IPS-NIHi7 (cell line): Measurements from ENCODE around the gene GABRB3.

ENCODE experiments used
- DNase-seq: peaks from one replicate; pipeline ENCODE4 v3.0.0; 2012; ENCODE audit warnings: mixed read lengths; ENCODE audit errors: extremely low spot score

The GABRB3 gene

DNA sequence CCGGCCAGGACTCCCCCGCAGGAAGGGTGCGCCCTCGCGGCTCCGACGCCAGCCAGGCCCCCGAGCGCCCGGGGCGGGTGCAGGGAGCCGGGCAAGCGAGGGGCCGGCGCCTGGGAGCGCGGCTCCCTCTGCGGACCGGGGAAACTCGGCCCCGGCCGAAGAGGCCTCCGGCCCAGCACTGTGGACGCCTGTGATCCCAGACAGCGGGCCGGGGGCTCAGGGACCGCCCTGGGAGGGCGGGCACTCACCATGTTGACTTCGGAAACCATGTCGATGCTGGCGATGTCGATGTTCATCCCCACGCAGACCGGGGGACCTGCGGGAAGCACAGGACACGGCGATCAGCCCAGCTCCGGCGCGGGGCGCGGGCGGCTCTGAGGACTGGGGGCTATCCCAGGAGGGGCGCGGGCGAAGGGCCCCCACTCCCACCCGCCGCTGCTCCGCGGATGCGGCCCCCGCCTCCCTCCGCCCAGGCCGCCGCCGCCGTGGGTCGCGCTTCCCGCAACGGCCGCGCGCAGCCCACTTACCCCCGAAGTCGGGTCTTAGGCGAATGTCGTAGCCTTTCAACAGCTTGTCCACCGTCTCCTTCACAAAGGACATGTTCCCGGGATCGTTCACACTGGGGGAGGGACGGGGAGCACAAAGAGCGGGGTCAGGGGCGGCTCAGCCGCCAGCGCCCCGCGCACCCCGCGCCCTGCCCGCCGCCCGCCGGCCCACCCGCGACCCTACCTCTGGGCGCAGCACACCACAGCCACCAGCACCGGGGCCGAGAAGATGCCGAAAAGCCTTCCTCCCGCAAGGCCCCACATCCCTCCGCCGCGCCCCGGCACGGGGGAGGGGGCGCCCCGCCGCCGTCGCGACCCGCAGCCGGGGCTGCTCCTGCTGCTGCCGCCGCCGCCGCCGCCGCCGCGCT, at the start of gene GABRB3:
Gene GABRB3, minus strand, starts transcription at position 913 of the 913 bp plus-strand sequence.
- DNase-seq: peak; percentile 23

- DNase-seq: no peak
These were observed 34.9 kb upstream of the GABRB3 start for GRCh38 chr15:26807517-26808427.

DNA sequence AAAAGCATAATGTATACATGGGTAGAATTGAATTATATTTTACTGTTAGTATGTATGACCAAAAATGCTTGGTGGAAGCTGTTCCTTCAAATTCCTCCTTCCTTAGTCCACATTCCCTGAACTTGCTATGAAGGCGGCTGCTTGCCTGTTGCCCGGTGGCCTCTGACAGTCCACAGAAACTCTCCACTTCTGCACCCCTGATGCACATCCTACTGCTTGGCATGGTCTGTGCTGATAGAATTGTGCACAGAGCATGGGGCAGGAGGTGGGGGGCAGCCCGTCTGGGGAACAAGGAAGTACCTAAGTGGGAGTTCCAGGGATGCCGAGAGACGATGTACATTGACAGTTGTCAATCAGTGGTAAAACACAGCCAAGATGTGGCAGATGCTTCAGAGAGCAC, 33.7 kb upstream of the GABRB3 start:
- no peak for DNase-seq

GRCh38 chr15:26806151-26806550, 33.3 kb upstream of the GABRB3 start:
- no peak for DNase-seq

GRCh38 chr15:26805470-26805869, 32.6 kb upstream of the GABRB3 start:
- DNase-seq: no peak

- no peak for DNase-seq
These were observed 31.4 kb upstream of the GABRB3 start for GRCh38 chr15:26804063-26804804.

DNA sequence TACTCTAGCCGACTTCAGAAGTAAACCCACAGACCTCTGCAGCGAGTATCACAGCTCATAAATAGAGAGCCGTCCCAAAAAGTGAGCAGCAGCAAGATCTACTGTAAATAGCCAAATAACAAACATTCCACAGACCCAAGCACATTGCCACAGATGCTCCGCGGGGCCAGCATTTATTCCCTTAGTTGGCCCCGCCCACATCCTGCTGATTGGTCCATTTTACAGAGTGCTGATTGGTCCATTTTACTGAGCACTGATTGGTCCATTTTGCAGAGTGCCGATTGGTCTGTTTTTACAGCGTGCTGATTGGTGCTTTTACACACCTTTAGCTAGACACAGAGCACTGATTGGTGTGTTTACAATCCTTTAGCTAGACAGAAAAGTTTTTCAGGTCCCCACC, 17.3 kb upstream of the GABRB3 start:
- DNase-seq: no peak

GRCh38 chr15:26781816-26782215, 8.9 kb upstream of the GABRB3 start:
- no peak for DNase-seq

DNA sequence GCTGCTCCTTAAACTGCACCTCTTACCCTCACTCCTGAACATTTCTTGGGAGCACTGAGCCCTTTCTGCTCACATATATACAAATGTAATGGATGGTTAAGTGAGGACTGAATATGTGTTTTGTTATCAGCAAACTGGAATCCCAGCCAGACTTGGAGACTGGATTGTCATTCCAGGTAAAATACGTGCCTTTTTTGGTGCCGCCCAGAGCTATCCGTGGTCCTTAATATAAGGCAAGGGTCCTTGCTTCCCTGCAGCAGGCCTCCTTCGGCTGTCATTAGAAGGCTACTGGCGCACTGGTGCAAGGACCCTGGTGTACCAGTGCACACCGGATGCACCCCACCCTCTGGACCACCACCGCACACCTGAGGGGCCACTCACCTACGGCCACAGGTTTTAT, 1.1 kb upstream of the GABRB3 start:
- peak; percentile 75 for DNase-seq

DNA sequence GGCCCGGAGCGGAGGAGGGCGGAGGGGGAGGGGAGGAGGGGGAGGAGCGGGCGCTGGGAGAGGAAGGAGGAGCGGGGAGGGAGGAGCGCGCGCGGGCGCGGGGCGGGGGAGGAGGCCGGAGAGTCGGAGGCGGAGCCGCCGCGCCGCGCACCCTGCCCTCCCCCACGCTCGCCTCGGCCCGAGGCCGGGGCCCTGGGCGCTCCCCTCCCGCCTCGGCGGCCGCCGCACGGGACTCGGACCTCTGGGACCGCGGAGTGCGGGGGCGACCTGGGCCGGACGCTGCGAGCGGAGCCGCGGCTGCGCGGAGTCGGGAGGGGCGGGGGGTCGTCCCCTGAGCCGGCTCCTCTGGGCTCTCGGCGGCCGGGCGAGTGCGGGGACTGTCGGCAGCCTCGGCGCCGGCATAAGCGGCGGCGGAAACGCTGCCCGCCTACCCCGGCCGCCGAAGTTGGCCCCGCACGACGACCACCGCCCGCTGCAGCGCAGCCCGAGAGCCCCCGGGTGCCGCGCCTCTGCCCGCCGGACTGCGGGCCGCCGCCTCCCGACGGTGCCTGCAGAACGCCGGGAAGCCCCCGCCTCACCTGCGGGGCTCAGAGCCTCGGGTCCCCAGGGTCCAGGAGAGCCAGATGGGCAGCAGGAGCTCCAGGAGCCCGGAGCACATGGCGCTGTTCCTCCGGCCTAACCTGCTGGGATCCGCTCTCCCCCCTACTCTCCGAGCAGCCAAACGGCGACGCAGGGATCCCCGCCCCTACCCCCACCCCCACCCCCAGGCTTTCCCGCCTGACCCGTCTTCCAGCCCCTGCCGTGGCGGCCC, 406 bp upstream of the GABRB3 start:
- peak; percentile 81 for DNase-seq

- DNase-seq: peak; percentile 75
These were observed 1.2 kb downstream of the GABRB3 start for GRCh38 chr15:26771578-26772153.

DNA sequence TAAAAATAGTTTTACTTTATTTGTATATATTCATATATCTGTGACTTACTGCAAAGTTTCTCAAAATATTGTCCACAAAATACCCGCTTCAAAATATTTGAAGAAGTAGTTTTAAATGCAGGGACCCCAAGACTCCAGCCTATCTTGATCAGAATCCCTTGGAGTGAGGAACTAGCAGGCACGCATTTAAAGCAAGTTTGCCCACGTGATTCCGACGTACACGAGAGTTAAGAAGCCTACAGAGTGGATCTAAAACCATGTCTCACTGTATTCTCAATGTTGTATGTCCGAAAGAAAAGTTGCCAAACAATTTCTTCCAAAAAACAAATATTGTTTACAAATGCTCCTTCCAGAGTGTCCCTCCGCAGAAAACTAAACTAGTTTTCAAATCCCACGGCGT, 1.7 kb downstream of the GABRB3 start:
- DNase-seq: no peak

GRCh38 chr15:26767169-26767670, 5.6 kb downstream of the GABRB3 start:
- DNase-seq: peak; percentile 45

GRCh38 chr15:26766262-26766661, 6.6 kb downstream of the GABRB3 start:
- DNase-seq: no peak

- DNase-seq: no peak
These were observed 12.9 kb downstream of the GABRB3 start for GRCh38 chr15:26759986-26760385.

DNA sequence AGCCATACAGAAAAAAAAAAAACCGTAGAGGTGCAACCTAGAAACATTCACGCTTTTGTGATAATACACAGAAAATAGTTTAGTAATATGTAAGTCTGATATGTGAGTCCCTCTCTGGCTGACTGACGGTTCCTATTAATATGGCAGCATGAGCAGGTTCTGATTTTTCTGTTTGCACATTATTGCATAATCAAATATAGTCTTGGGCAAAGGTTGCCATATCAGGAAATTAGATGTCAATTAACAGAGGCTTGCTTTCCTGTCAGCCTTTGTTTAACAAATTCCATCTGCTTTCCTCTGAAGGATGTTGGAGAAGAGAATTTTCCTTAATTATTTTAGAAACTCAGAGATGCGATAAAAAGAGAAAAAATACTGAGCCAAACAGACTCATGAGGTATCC, 14.8 kb downstream of the GABRB3 start:
- no peak for DNase-seq

GRCh38 chr15:26757141-26757540, 15.7 kb downstream of the GABRB3 start:
- no peak for DNase-seq

DNA sequence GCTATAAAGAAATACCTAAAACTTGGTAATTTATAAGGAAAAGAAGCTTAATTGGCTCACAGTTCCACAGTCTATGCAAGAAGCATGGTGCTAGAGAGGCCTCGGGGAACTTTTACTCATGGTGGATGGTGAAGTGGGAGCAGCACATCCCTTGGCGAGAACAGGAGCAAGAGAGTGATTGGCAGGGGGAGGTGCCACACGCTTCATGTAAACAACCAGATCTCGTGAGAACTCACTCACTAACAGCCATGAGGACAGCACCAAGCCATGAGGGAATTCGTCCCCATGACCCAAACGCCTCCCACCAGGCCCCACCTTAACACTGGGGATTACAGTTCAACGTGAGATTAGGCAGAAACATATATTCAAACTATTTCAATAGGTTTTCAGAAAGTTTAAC, 28.0 kb downstream of the GABRB3 start:
- DNase-seq: no peak

DNA sequence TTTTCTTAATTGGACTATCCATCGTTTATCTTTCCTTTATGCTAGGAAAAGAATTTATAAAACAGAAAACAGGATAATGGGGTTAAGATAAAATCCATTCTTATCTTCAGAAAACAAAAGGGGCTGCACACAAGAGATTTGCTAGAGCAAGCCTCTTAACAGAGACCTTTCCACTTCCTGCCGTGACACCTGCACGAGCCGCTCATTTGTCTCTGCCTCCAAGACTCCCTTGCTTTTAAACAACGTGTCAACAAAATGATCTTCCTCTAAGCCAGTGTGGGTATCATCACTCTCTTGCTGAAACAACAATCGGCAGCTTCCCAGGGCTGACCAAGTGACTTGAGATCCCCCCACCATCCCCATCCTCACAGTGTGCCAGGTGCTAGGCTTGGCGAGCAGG, 33.1 kb downstream of the GABRB3 start:
- DNase-seq: no peak

DNA sequence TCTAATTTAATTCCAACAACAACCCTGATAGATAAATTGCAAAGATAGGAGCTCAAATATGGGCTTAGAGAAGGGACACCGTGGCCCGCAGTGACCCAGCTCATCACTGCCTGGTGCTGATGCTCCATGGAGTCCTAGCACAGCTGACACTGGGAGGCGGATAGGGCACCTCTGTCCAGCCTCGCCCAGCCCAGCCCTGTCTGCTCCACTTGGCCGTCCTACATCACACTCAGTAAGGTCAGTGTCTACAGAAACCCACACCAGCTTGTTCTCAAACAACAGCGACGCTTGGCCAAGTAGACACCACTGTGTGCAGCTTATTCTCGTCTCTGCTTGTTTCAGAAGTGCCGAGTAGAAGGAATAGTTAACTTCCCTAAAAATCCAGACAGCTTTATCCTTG, 33.9 kb downstream of the GABRB3 start:
- DNase-seq: no peak
